IPS-20b (cell line): Measurements from ENCODE around the gene OR1L8.
"Not testable (repeated sequence)": the region's sequence is repeated elsewhere in the genome, so short reads cannot be mapped to it uniquely, and the experiment has no call there.

Experiments
- H3K27ac ChIP-seq: one replicate; pipeline ENCODE4 v1.5.1; 2013; ENCODE audit warnings: low read length
- H3K27me3 ChIP-seq: 2 replicates; pipeline ENCODE4 v1.6.1; 2013; ENCODE audit warnings: mild to moderate bottlenecking, low read length, inconsistent platforms; ENCODE audit not compliant: insufficient read depth
- H3K36me3 ChIP-seq: 2 replicates; pipeline ENCODE4 v1.6.1; 2013; ENCODE audit warnings: low read depth, mild to moderate bottlenecking, inconsistent platforms, low read length, moderate library complexity; ENCODE audit not compliant: insufficient read depth
- H3K4me1 ChIP-seq: 2 replicates; pipeline ENCODE4 v1.6.1; 2013; ENCODE audit warnings: mild to moderate bottlenecking, control low read depth, inconsistent platforms, low read length, moderate library complexity; ENCODE audit not compliant: insufficient read depth
- H3K4me3 ChIP-seq: 2 replicates; pipeline ENCODE4 v1.5.1; 2013; ENCODE audit warnings: mild to moderate bottlenecking, low read length, inconsistent platforms
- H3K9ac ChIP-seq: 2 replicates; pipeline ENCODE4 v1.6.1; 2013; ENCODE audit warnings: low read depth, mild to moderate bottlenecking, inconsistent platforms, low read length, moderate library complexity
- H3K9me3 ChIP-seq: 2 replicates; pipeline ENCODE4 v1.6.1; 2013; ENCODE audit warnings: mild to moderate bottlenecking, low read depth, low read length, inconsistent platforms; ENCODE audit not compliant: insufficient read depth

The OR1L8 gene, protein sequence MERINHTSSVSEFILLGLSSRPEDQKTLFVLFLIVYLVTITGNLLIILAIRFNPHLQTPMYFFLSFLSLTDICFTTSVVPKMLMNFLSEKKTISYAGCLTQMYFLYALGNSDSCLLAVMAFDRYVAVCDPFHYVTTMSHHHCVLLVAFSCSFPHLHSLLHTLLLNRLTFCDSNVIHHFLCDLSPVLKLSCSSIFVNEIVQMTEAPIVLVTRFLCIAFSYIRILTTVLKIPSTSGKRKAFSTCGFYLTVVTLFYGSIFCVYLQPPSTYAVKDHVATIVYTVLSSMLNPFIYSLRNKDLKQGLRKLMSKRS

DNA sequence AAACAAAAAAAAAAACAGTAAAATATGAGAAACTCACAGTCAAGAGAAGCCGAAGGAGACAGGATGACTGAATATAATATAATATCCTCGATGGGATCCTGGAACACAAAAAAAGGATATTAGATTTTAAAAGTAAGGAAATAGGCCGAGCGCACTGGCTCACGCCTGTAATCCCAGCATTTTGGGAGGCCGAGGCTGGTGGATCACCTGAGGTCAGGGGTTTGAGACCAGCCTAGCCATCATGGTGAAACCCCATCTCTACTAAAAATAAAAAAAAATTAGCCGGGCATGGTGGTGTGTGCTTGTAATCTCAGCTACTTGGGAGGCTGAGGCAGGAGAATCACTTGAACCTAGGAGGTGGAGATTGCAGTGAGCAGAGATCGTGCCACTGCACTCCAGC lies at the start of gene OR1L8:
TSS of gene OR1L8 (minus strand) at position 101 of the 400 bp plus-strand sequence. CDS start 14,907 bp downstream, outside the sequence.
- H3K27ac ChIP-seq, H3K4me3 ChIP-seq, H3K27me3 ChIP-seq, H3K4me1 ChIP-seq, H3K9ac ChIP-seq, H3K36me3 ChIP-seq: not testable (repeated sequence)
- peaks cover 70% of the 10 kb centered on the region for H3K9me3 ChIP-seq

DNA sequence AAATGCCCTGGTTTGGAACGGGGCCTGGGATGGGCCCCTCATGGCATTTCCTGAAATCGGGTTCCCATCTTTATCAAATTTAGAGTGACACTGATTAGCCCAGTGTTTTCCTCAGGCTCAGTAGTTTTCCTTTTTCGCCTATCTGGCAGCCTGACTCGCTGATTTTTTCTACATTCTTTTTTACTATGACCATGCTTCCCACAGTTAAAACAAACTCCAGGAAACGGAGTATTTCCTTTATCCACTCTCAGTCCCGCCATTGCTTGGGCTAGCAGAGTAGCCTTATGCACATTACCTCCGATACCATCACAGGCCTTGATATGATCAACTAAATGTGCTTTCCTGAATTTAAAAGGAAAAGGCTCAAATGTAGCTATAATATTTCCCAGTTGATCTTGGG lies 36.8 kb upstream of the OR1L8 start:
- Histone ChIP-seq H3K9me3 (peaks cover 70% of the 10 kb centered on the region), H3K27ac (no peak overlapping the region), H3K27me3 (no peaks in the 10 kb centered on the region), H3K4me1 (no peaks in the 10 kb centered on the region), H3K9ac (no peak overlapping the region), H3K36me3 (no peaks in the 10 kb centered on the region), H3K4me3 (no peak overlapping the region)

DNA sequence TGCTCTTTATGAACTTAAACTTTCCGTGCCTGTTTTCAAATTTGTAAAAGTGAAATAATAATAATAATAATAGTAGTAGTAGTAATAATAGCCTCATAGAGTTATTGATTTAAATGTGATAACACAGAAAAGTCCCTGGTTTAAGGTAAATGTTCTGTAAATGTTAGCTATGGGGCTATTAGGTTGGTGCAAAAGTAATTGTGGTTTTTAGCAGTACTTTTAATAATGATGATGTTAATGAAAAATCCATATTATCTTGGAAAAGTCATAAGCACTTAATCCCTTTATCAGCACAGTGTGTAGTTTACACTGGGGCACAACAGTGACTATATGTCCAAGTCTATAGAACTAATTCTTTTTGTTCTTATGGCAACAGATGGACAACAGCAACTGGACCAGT lies 31.2 kb upstream of the OR1L8 start, which contains the start of gene OR1Q1:
TSS of gene OR1Q1 (plus strand) at position 377 of the 400 bp plus-strand sequence. CDS start at position 377, 0 bp downstream.
- Histone ChIP-seq H3K4me3 (no peak within 1 kb of the TSS), H3K9me3 (peaks cover 82% of the 10 kb centered on the region), H3K36me3 (no peaks in the 10 kb centered on the region), H3K27me3 (no peaks in the 10 kb centered on the region; the same call in 1 of the 2 replicates), H3K27ac (no peak within 1 kb of the TSS), H3K4me1 (no peaks in the 10 kb centered on the region), H3K9ac (no peak within 1 kb of the TSS)

DNA sequence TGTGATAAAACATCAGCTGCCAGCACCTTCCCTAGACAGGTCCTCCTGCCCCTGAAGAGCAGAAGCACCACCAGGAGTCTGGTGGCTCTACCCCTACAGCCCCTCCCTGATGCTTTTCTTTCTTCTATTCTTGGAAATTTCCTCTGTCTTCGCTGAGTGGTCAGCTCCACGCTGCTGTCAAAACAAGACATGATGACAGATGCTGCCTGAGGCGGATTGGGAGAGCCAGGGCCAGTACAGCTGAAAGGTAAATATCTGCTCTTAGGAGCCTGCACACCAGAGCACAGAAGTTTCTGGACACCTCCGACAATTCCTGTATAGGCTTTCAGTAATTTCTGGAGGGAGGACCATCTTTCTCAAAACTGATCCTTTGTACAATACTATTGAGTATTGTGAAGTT lies 26.6 kb upstream of the OR1L8 start:
- Histone ChIP-seq H3K4me3 (no peak overlapping the region), H3K9me3 (peaks cover 87% of the 10 kb centered on the region), H3K27ac (no peak overlapping the region), H3K36me3 (no peaks in the 10 kb centered on the region), H3K9ac (no peak overlapping the region), H3K27me3 (no peaks in the 10 kb centered on the region; the same call in 1 of the 2 replicates), H3K4me1 (no peaks in the 10 kb centered on the region)

- H3K36me3 ChIP-seq: no peaks in the 10 kb centered on the region
- peaks cover 83% of the 10 kb centered on the region for H3K9me3 ChIP-seq
- H3K4me1 ChIP-seq: no peaks in the 10 kb centered on the region
- no peak overlapping the region for H3K4me3 ChIP-seq
- no peak overlapping the region for H3K9ac ChIP-seq
- no peak overlapping the region for H3K27ac ChIP-seq
- H3K27me3 ChIP-seq: no peaks in the 10 kb centered on the region; the same call in 1 of the 2 replicates
These were observed 23.4 kb upstream of the OR1L8 start for GRCh38 chr9:122606587-122606986.

DNA sequence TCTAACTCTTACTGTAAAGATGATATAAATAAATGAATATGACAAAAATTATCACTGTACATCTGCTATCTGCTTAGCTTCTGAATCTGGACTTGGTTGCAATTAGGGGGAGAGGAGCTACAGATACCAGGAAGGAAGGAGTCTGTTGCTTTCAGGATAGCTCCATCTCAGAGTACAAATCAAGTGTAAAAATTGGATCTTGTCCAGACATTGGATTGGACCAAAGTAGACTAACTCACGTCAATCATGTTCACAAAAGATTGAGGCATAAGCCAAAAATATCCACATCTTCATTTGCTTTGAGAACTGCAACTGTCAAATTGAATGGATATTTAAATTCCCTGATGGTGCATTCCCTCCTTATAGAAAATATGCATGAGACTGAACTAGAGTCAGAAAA lies 22.5 kb upstream of the OR1L8 start:
- no peak overlapping the region for H3K4me3 ChIP-seq
- H3K9ac ChIP-seq: no peak overlapping the region
- H3K4me1 ChIP-seq: no peaks in the 10 kb centered on the region
- no peaks in the 10 kb centered on the region; the same call in 1 of the 2 replicates for H3K27me3 ChIP-seq
- H3K9me3 ChIP-seq: peaks cover 81% of the 10 kb centered on the region
- no peaks in the 10 kb centered on the region for H3K36me3 ChIP-seq
- H3K27ac ChIP-seq: no peak overlapping the region

GRCh38 chr9:122580360-122580759 lies 2.8 kb downstream of the OR1L8 start:
- Histone ChIP-seq H3K36me3 (no peaks in the 10 kb centered on the region), H3K4me1 (no peaks in the 10 kb centered on the region), H3K4me3 (no peak overlapping the region), H3K9ac (no peak overlapping the region), H3K27me3 (no peaks in the 10 kb centered on the region), H3K27ac (no peak overlapping the region), H3K9me3 (peaks cover 79% of the 10 kb centered on the region)

DNA sequence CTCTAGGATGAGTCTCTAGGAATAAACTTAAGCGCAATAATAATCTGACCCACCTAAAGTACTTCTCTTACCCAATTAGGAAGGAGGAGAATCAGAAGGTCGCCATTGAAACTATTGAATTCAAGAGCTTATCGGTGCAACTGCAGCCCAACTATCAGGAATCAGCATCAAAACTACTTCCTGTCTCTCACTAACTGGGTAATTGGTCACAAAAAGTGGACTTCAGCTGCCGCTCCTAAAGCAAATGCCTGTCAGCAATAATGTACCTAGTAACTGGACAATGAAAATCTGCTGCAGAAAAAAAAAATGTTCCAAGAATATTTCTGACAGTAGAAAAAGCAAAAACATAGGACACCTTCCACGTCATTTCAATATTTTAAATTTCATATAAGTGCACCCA lies 3.3 kb downstream of the OR1L8 start:
- H3K36me3 ChIP-seq: no peaks in the 10 kb centered on the region
- no peaks in the 10 kb centered on the region for H3K4me1 ChIP-seq
- H3K27me3 ChIP-seq: no peaks in the 10 kb centered on the region
- H3K9me3 ChIP-seq: peaks cover 76% of the 10 kb centered on the region
- no peak overlapping the region for H3K27ac ChIP-seq
- H3K9ac ChIP-seq: no peak overlapping the region
- no peak overlapping the region for H3K4me3 ChIP-seq

DNA sequence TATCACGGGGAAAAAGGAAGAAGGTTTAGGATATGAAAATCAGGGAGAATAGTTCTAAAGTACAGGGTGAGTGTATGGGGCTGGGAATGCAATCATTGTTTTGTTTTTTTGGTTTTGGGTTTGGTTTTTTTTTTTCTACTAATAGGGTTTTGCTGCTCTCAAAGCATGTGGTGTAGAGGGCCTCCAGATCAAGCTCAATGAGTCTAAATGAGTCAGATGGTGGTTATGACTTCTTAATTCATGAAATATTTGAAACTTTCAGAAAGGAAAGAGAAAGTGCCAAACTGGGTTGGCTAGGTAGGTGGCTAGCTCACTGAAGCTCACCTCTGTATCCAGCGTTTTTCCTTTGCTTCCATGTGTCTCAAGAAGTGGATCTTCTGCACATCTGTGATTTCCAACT lies 10.7 kb downstream of the OR1L8 start:
- Histone ChIP-seq H3K4me3 (no peak overlapping the region), H3K4me1 (no peaks in the 10 kb centered on the region), H3K36me3 (no peaks in the 10 kb centered on the region), H3K9ac (no peak overlapping the region), H3K27me3 (no peaks in the 10 kb centered on the region), H3K9me3 (peaks cover 85% of the 10 kb centered on the region), H3K27ac (no peak overlapping the region)

DNA sequence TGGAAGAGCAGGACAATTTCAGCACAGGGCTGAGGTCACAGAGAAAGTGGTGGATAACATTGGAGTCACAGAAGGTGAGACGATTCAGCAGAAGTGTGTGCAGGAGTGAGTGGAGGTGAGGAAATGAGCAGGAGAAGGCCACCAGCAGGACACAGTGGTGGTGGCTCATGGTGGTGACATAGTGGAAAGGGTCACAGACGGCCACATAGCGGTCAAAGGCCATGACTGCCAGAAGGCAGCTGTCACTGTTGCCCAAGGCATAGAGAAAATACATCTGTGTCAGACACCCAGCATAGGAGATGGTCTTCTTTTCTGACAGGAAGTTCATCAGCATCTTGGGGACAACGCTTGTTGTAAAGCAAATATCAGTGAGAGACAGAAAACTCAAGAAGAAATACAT lies 15.3 kb downstream of the OR1L8 start:
- Histone ChIP-seq H3K9me3 (peaks cover 82% of the 10 kb centered on the region), H3K9ac (no peak overlapping the region), H3K4me3 (no peak overlapping the region), H3K36me3 (no peaks in the 10 kb centered on the region), H3K27ac (no peak overlapping the region), H3K4me1 (no peaks in the 10 kb centered on the region), H3K27me3 (no peaks in the 10 kb centered on the region)

GRCh38 chr9:122562134-122562760 lies 20.9 kb downstream of the OR1L8 start:
- peaks cover 77% of the 10 kb centered on the region for H3K9me3 ChIP-seq
- H3K9ac ChIP-seq: no peak overlapping the region
- no peak overlapping the region for H3K27ac ChIP-seq
- no peaks in the 10 kb centered on the region for H3K36me3 ChIP-seq
- no peaks in the 10 kb centered on the region for H3K27me3 ChIP-seq
- no peak overlapping the region for H3K4me3 ChIP-seq
- H3K4me1 ChIP-seq: no peaks in the 10 kb centered on the region

GRCh38 chr9:122561446-122561845 lies 21.7 kb downstream of the OR1L8 start:
- H3K4me3 ChIP-seq: no peak overlapping the region
- H3K9ac ChIP-seq: no peak overlapping the region
- no peaks in the 10 kb centered on the region for H3K27me3 ChIP-seq
- no peak overlapping the region for H3K27ac ChIP-seq
- H3K9me3 ChIP-seq: peaks cover 80% of the 10 kb centered on the region
- no peaks in the 10 kb centered on the region for H3K4me1 ChIP-seq
- no peaks in the 10 kb centered on the region for H3K36me3 ChIP-seq
